GM12878 (cell line): ENCODE results near the gene GTF2A1. TPM values are rescaled to one million over a fixed set of nuclear protein-coding genes. Genes with fewer than 3 reads are reported as not detected.

Experiments
- ATAC-seq: fragments of 200-7000 bp; cut with Tn5 transposase; 3 replicates; pipeline ENCODE4 v1.9.1; 2020; ENCODE audit warnings: mild to moderate bottlenecking, moderate library complexity
- BruUV-seq: library from RNA; stranded (reverse); fragments of 400-500 nt; replicated peaks from 2 replicates; lab custom pipeline; 2021; lab: Mats Ljungman, UMichigan
- CTCF ChIA-PET: fragments of 300-600 bp; sonication (Branson Sonifier 250); formaldehyde crosslinking; extraction: SDS; loops from one replicate; lab custom pipeline; 2021; ENCODE audit warnings: inconsistent platforms; lab: Yijun Ruan, JAX
- POLR2A ChIA-PET: fragments of 350-600 bp; formaldehyde crosslinking; extraction: SDS; loops from one replicate; lab custom pipeline; 2021; ENCODE audit warnings: inconsistent platforms; lab: Charles Lee
- RAD21 ChIA-PET: fragments of 300-600 bp; sonication (Branson Sonifier 250); formaldehyde crosslinking; loops from one replicate; lab custom pipeline; 2023; ENCODE audit warnings: antibody characterized with exemption; ENCODE audit not compliant: unreplicated experiment; lab: Charles Lee
- SMC1A ChIA-PET: fragments of 300-600 bp; sonication (Branson Sonifier 250); formaldehyde crosslinking; loops from one replicate; lab custom pipeline; 2023; ENCODE audit not compliant: unreplicated experiment, uncharacterized antibody; lab: Charles Lee
- DNase-seq: peaks from one replicate; pipeline ENCODE4 v3.0.0-alpha.2; 2011; ENCODE audit warnings: low read depth, low spot score
- FAIRE-seq: peaks from 3 replicates; lab custom pipeline; 2011; peaks lifted over from hg19 to GRCh38; lab: Jason Lieb, UNC
- H2AFZ ChIP-seq: 2 replicates; pipeline ENCODE4 v1.6.0; 2011; ENCODE audit warnings: low read depth, low read length, control low read depth; ENCODE audit not compliant: control insufficient read depth
- H3K27ac ChIP-seq: 2 replicates; pipeline ENCODE4 v1.5.1; 2011; ENCODE audit warnings: control low read depth; ENCODE audit not compliant: control insufficient read depth, insufficient read depth
- H3K27me3 ChIP-seq, 2 experiments: replicated peaks in 1 of 2; 2 replicates each; pipeline versions ENCODE4 v1.6.0 to v1.6.1; 2011; ENCODE audit warnings: low read length in 1 of 2; ENCODE audit not compliant: control insufficient read depth in 2 of 2, insufficient read depth in 2 of 2
- H3K36me3 ChIP-seq, 2 experiments: 2 replicates each; pipeline ENCODE4 v1.5.1; 2011; ENCODE audit warnings: low read length in 1 of 2; ENCODE audit not compliant: control insufficient read depth in 2 of 2, insufficient read depth in 2 of 2
- H3K4me1 ChIP-seq: 2 replicates; pipeline ENCODE4 v1.6.1; 2011; ENCODE audit warnings: mild to moderate bottlenecking, low read length, moderate library complexity, mixed read lengths; ENCODE audit not compliant: control insufficient read depth, insufficient read depth
- H3K4me2 ChIP-seq: 2 replicates; pipeline ENCODE4 v1.6.0; 2011; ENCODE audit warnings: control low read depth; ENCODE audit not compliant: control insufficient read depth, insufficient read depth
- H3K4me3 ChIP-seq: fragments of 200-600 bp; sonication (generic); 2 replicates; pipeline ENCODE4 v1.5.1; 2016
- H3K79me2 ChIP-seq: 2 replicates; pipeline ENCODE4 v1.6.0; 2011; ENCODE audit warnings: low read length; ENCODE audit not compliant: control insufficient read depth, insufficient read depth
- H3K9ac ChIP-seq: 2 replicates; pipeline ENCODE4 v1.8.0; 2011; ENCODE audit warnings: low read length, control low read depth, mixed read lengths; ENCODE audit not compliant: control insufficient read depth, insufficient read depth
- H3K9me3 ChIP-seq: replicated peaks from 3 replicates; pipeline ENCODE4 v1.5.1; 2011; ENCODE audit warnings: mild to moderate bottlenecking, low read length; ENCODE audit not compliant: control insufficient read depth, insufficient read depth
- H4K20me1 ChIP-seq: 2 replicates; pipeline ENCODE4 v1.6.0; 2011; ENCODE audit not compliant: control insufficient read depth, insufficient read depth
- BRCA1 ChIP-seq: IDR thresholded peaks from 2 replicates; pipeline ENCODE4 v1.6.1; 2011; ENCODE audit warnings: low read depth, low read length, improper control_type of control experiment
- DPF2 ChIP-seq: fragments of 450-650 bp; IDR thresholded peaks from 2 replicates; pipeline ENCODE4 v1.6.1; 2017; ENCODE audit warnings: mild to moderate bottlenecking
- GABPA ChIP-seq: IDR thresholded peaks from 2 replicates; pipeline ENCODE4 v1.6.1; 2014; ENCODE audit warnings: antibody characterized with exemption, low read depth, mild to moderate bottlenecking, inconsistent platforms
- HDGF ChIP-seq: fragments of 450-650 bp; IDR thresholded peaks from 2 replicates; pipeline ENCODE4 v1.6.1; 2016; ENCODE audit warnings: antibody characterized with exemption
- MEF2B ChIP-seq: fragments of 450-650 bp; IDR thresholded peaks from 2 replicates; pipeline ENCODE4 v1.6.1; 2018; ENCODE audit warnings: mild to moderate bottlenecking, moderate library complexity; ENCODE audit not compliant: partially characterized antibody, poor library complexity, severe bottlenecking
- MYB ChIP-seq: fragments of 150-350 bp; IDR thresholded peaks from 2 replicates; pipeline ENCODE4 v1.6.1; 2014; ENCODE audit warnings: mild to moderate bottlenecking, low read depth, low read length, borderline replicate concordance
- NFYB ChIP-seq: IDR thresholded peaks from 2 replicates; pipeline ENCODE4 v1.6.1; 2011; ENCODE audit warnings: low read depth, mild to moderate bottlenecking, low read length, improper control_type of control experiment, moderate library complexity; ENCODE audit not compliant: insufficient read depth
- SIX5 ChIP-seq: IDR thresholded peaks from 2 replicates; pipeline ENCODE4 v1.6.1; 2011; ENCODE audit warnings: mild to moderate bottlenecking, low read depth, low read length, moderate library complexity; ENCODE audit not compliant: severe bottlenecking
- WGBS: methylation state at CpG from one replicate; pipeline ENCODE4 v1.1.6; 2016; ENCODE audit warnings: low lambda C conversion rate; ENCODE audit not compliant: insufficient replicate concordance, insufficient coverage; ENCODE audit errors: missing lambda C conversion rate; 5-methylcytosine and 5-hydroxymethylcytosine counted together
- in situ Hi-C: fragments of 300-500 bp; cut with MboI; formaldehyde crosslinking; loops from 9 replicates; pipeline ENCODE4 v1.14.3; 2018; ENCODE audit warnings: mixed read lengths
- intact Hi-C: fragments of 100-400 bp; cut with micrococcal nuclease; formaldehyde crosslinking; loops from one replicate; pipeline ENCODE4 v1.14.2; 2022; ENCODE audit not compliant: unreplicated experiment
- polyA plus RNA-seq, 11 experiments: library from polyadenylated mRNA; depleted of rRNA in 4 of 11; unstranded in 6 of 11; stranded (reverse) in 5 of 11; fragments of >200 nt; fragmentation: Nextera tagmentation in 4 of 11; fragmentation: Illumina TruSeq in 1 of 11; extraction: Ambion mirVana in 4 of 11; extraction: Trizol in 1 of 11; gene quantifications; 1 replicate in 1 of 11; 2 replicates in 10 of 11; pipeline versions ENCODE4 v1.2.1 to v1.2.3, GENCODE V29; 2011 to 2016; ENCODE audit warnings: inconsistent platforms in 2 of 11, missing spikeins in 2 of 11, low read depth in 1 of 11
- total RNA-seq, 4 experiments: library from RNA; depleted of rRNA in 3 of 4; stranded (reverse); fragments of >200 nt in 3 of 4; fragmentation: Illumina TruSeq in 1 of 4; extraction: Trizol in 1 of 4; gene quantifications; 2 replicates each; pipeline versions ENCODE4 v1.2.1 to v1.2.3, GENCODE V29; 2013 to 2021
- TF ChIP-seq, protein P1 (sequence below): fragments of 150-350 bp; IDR thresholded peaks from 2 replicates; pipeline ENCODE4 v1.6.1; 2016; ENCODE audit warnings: low read depth, low read length
- TF ChIP-seq, protein P2 (sequence below): fragments of 450-650 bp; formaldehyde crosslinking; IDR thresholded peaks from 2 replicates; pipeline ENCODE4 v1.4.0; 2022; ENCODE audit warnings: mild to moderate bottlenecking, moderate library complexity
- TF ChIP-seq, protein P3 (sequence below): IDR thresholded peaks from 2 replicates; pipeline ENCODE4 v1.6.1; 2012; ENCODE audit warnings: improper control_type of control experiment, low read depth, low read length; ENCODE audit not compliant: insufficient replicate concordance

The GTF2A1 gene
- total and polyA plus RNA-seq, 10 of the 15 experiments (the other 5 are each of a cell fraction or from before 2014, with no cell fraction given), result 2.5 to 28.7 (median 14.9) TPM

DNA sequence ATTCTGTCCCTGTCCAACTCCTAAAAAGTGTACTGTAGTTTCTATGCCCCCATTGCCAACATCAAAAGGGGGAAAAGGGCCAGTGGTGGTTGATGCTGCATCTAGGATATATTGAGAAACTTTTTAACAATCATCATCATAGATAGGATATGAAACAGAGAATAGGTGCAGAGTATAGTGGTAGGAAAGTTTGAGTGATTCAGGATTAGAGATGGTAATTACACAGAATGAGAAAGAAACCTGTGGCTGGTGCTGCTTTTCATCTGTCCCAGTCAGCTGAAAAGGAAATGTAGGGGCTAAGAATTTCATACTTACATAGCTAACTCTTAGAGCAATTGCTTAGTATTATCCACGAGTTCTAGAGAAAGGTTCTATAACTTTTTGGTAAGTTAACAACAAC is 67.6 kb downstream of the GTF2A1 start:
- RAD21 ChIA-PET, result no interaction called here
- in situ Hi-C loops (no loop called here), intact Hi-C loops (no loop called here)
- CTCF ChIA-PET, result interaction anchor here (0.7 kb wide), 1 partner anchor 90 kb away, joined by 3 read pairs; no protein-coding TSS in a partner anchor
- Histone ChIP-seq H3K4me1 (no peaks in the 10 kb centered on the region), H3K36me3 (no peaks in the 10 kb centered on the region), H3K9ac (no peak overlapping the region), H3K27me3 (no peaks in the 10 kb centered on the region), H3K4me2 (no peak overlapping the region), H3K27ac (no peak overlapping the region), H3K9me3 (no peaks in the 10 kb centered on the region), H2AFZ (no peak overlapping the region), H3K79me2 (no peaks in the 10 kb centered on the region), H3K4me3 (no peak overlapping the region), H4K20me1 (no peaks in the 10 kb centered on the region)
- DNase-seq (no peak), ATAC-seq (no peak), FAIRE-seq (no peak)
- no TSS peak for BruUV-seq
- SMC1A ChIA-PET, result interaction anchor here (2.1 kb wide), 1 partner anchor 11 kb away, joined by 11 read pairs; no protein-coding TSS in a partner anchor
- POLR2A ChIA-PET, result interaction anchor here (0.7 kb wide), 1 partner anchor 11 kb away, joined by 3 read pairs; no protein-coding TSS in a partner anchor
- WGBS, result 0% methylated on average over 1 of the region's 1 CpG
- TF ChIP-seq, protein P1, sequence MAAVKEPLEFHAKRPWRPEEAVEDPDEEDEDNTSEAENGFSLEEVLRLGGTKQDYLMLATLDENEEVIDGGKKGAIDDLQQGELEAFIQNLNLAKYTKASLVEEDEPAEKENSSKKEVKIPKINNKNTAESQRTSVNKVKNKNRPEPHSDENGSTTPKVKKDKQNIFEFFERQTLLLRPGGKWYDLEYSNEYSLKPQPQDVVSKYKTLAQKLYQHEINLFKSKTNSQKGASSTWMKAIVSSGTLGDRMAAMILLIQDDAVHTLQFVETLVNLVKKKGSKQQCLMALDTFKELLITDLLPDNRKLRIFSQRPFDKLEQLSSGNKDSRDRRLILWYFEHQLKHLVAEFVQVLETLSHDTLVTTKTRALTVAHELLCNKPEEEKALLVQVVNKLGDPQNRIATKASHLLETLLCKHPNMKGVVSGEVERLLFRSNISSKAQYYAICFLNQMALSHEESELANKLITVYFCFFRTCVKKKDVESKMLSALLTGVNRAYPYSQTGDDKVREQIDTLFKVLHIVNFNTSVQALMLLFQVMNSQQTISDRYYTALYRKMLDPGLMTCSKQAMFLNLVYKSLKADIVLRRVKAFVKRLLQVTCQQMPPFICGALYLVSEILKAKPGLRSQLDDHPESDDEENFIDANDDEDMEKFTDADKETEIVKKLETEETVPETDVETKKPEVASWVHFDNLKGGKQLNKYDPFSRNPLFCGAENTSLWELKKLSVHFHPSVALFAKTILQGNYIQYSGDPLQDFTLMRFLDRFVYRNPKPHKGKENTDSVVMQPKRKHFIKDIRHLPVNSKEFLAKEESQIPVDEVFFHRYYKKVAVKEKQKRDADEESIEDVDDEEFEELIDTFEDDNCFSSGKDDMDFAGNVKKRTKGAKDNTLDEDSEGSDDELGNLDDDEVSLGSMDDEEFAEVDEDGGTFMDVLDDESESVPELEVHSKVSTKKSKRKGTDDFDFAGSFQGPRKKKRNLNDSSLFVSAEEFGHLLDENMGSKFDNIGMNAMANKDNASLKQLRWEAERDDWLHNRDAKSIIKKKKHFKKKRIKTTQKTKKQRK, result no peak
- no peak for TF ChIP-seq BRCA1
- TF ChIP-seq NFYB, result no peak
- TF ChIP-seq DPF2, result no peak
- no peak for TF ChIP-seq SIX5
- TF ChIP-seq, protein P2, sequence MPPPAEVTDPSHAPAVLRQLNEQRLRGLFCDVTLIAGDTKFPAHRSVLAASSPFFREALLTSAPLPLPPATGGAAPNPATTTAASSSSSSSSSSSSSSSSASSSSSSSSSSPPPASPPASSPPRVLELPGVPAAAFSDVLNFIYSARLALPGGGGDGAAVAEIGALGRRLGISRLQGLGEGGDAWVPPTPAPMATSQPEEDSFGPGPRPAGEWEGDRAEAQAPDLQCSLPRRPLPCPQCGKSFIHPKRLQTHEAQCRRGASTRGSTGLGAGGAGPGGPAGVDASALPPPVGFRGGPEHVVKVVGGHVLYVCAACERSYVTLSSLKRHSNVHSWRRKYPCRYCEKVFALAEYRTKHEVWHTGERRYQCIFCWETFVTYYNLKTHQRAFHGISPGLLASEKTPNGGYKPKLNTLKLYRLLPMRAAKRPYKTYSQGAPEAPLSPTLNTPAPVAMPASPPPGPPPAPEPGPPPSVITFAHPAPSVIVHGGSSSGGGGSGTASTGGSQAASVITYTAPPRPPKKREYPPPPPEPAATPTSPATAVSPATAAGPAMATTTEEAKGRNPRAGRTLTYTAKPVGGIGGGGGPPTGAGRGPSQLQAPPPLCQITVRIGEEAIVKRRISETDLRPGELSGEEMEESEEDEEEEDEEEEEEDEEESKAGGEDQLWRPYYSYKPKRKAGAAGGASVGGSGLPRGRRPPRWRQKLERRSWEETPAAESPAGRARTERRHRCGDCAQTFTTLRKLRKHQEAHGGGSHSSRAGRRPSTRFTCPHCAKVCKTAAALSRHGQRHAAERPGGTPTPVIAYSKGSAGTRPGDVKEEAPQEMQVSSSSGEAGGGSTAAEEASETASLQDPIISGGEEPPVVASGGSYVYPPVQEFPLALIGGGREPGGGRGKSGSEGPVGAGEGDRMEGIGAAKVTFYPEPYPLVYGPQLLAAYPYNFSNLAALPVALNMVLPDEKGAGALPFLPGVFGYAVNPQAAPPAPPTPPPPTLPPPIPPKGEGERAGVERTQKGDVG, result no peak
- no peak for TF ChIP-seq MYB
- TF ChIP-seq GABPA, result no peak
- no peak for TF ChIP-seq HDGF
- TF ChIP-seq, protein P3, sequence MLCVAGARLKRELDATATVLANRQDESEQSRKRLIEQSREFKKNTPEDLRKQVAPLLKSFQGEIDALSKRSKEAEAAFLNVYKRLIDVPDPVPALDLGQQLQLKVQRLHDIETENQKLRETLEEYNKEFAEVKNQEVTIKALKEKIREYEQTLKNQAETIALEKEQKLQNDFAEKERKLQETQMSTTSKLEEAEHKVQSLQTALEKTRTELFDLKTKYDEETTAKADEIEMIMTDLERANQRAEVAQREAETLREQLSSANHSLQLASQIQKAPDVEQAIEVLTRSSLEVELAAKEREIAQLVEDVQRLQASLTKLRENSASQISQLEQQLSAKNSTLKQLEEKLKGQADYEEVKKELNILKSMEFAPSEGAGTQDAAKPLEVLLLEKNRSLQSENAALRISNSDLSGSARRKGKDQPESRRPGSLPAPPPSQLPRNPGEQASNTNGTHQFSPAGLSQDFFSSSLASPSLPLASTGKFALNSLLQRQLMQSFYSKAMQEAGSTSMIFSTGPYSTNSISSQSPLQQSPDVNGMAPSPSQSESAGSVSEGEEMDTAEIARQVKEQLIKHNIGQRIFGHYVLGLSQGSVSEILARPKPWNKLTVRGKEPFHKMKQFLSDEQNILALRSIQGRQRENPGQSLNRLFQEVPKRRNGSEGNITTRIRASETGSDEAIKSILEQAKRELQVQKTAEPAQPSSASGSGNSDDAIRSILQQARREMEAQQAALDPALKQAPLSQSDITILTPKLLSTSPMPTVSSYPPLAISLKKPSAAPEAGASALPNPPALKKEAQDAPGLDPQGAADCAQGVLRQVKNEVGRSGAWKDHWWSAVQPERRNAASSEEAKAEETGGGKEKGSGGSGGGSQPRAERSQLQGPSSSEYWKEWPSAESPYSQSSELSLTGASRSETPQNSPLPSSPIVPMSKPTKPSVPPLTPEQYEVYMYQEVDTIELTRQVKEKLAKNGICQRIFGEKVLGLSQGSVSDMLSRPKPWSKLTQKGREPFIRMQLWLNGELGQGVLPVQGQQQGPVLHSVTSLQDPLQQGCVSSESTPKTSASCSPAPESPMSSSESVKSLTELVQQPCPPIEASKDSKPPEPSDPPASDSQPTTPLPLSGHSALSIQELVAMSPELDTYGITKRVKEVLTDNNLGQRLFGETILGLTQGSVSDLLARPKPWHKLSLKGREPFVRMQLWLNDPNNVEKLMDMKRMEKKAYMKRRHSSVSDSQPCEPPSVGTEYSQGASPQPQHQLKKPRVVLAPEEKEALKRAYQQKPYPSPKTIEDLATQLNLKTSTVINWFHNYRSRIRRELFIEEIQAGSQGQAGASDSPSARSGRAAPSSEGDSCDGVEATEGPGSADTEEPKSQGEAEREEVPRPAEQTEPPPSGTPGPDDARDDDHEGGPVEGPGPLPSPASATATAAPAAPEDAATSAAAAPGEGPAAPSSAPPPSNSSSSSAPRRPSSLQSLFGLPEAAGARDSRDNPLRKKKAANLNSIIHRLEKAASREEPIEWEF, result no peak
- no peak for TF ChIP-seq MEF2B
